ENCODE measurements around the gene ACVRL1.

The ACVRL1 gene

GRCh38 chr12:51917746-51918453, 10.6 kb downstream of the ACVRL1 start:
- no peak for DNase-seq (ENCODE audit: low read depth)

- DNase-seq (ENCODE audit: low read depth) = no peak
These were observed 12.7 kb downstream of the ACVRL1 start for GRCh38 chr12:51920046-51920445.

- no peak for DNase-seq (ENCODE audit: low read depth)
These were observed 13.9 kb downstream of the ACVRL1 start for GRCh38 chr12:51921017-51921725.

- no peak for DNase-seq (ENCODE audit: low read depth)
These were observed 14.8 kb downstream of the ACVRL1 start for GRCh38 chr12:51922146-51922545.

- no peak for DNase-seq (ENCODE audit: low read depth)
These were observed 15.6 kb downstream of the ACVRL1 start for GRCh38 chr12:51922762-51923505.

GRCh38 chr12:51923506-51924365, 16.4 kb downstream of the ACVRL1 start:
- peak; percentile 62 for DNase-seq (ENCODE audit: low read depth)

- DNase-seq (ENCODE audit: low read depth) = no peak
These were observed 17.4 kb downstream of the ACVRL1 start for GRCh38 chr12:51924551-51925319.

- no peak for DNase-seq (ENCODE audit: low read depth)
These were observed 18.2 kb downstream of the ACVRL1 start for GRCh38 chr12:51925346-51926063.

GRCh38 chr12:51926064-51926632, 18.8 kb downstream of the ACVRL1 start:
- no peak for DNase-seq (ENCODE audit: low read depth)

GRCh38 chr12:51926718-51927117, 19.4 kb downstream of the ACVRL1 start:
- DNase-seq (ENCODE audit: low read depth) = peak; percentile 41

GRCh38 chr12:51932218-51933076, 25.1 kb downstream of the ACVRL1 start:
- no peak for DNase-seq (ENCODE audit: low read depth)

GRCh38 chr12:51934080-51934479, 26.8 kb downstream of the ACVRL1 start:
- no peak for DNase-seq (ENCODE audit: low read depth)

- no peak for DNase-seq (ENCODE audit: low read depth)
These were observed 30.6 kb downstream of the ACVRL1 start for GRCh38 chr12:51937926-51938325.

GRCh38 chr12:51938726-51939125, 31.4 kb downstream of the ACVRL1 start:
- no peak for DNase-seq (ENCODE audit: low read depth)

- no peak for DNase-seq (ENCODE audit: low read depth)
These were observed 33.8 kb downstream of the ACVRL1 start for GRCh38 chr12:51941011-51941581.

GRCh38 chr12:51941604-51942003, 34.3 kb downstream of the ACVRL1 start:
- no peak for DNase-seq (ENCODE audit: low read depth)

- DNase-seq (ENCODE audit: low read depth) = no peak
These were observed 34.8 kb downstream of the ACVRL1 start for GRCh38 chr12:51942056-51942455.

- DNase-seq (ENCODE audit: low read depth) = no peak
These were observed 35.2 kb downstream of the ACVRL1 start for GRCh38 chr12:51942501-51943000.

GRCh38 chr12:51943346-51943745, 36.0 kb downstream of the ACVRL1 start:
- no peak for DNase-seq (ENCODE audit: low read depth)
